Caco-2 (cell line): ENCODE results near the gene NELL2. TPM values are rescaled to one million over a fixed set of nuclear protein-coding genes. Genes with fewer than 3 reads are reported as not detected.

Experiments used
- BruUV-seq: library from RNA; stranded (reverse); fragments of 400-500 nt; replicated peaks from 2 replicates; lab custom pipeline; 2021; lab: Mats Ljungman, UMichigan
- CTCF ChIA-PET: fragments of 300-600 bp; sonication (Branson Sonifier 250); formaldehyde crosslinking; loops from one replicate; lab custom pipeline; 2022; ENCODE audit warnings: antibody characterized with exemption; lab: Charles Lee
- POLR2A ChIA-PET: fragments of 300-600 bp; sonication (Branson Sonifier 250); formaldehyde crosslinking; loops from one replicate; lab custom pipeline; 2022; ENCODE audit warnings: antibody characterized with exemption; lab: Charles Lee
- DNase-seq, 2 experiments: peaks; one replicate each; pipeline versions ENCODE4 v3.0.0 to v3.0.0-alpha.2; 2020 to 2022
- H3K27me3 ChIP-seq: replicated peaks from 2 replicates; pipeline ENCODE4 v1.6.0; 2011; ENCODE audit warnings: low read length; ENCODE audit not compliant: control insufficient read depth, insufficient read depth
- H3K36me3 ChIP-seq: 2 replicates; pipeline ENCODE4 v1.5.1; 2011; ENCODE audit warnings: low read length; ENCODE audit not compliant: control insufficient read depth, insufficient read depth
- H3K4me1 ChIP-seq: fragments of 250-450 bp; sonication (Bioruptor Pico); 2 replicates; pipeline ENCODE4 v1.5.1; 2020; ENCODE audit warnings: mild to moderate bottlenecking
- H3K4me3 ChIP-seq: 2 replicates; pipeline ENCODE4 v1.5.1; 2011; ENCODE audit warnings: low read depth, mild to moderate bottlenecking, control low read depth, low read length
- H3K9me3 ChIP-seq: fragments of 250-450 bp; sonication (Bioruptor Pico); 2 replicates; pipeline ENCODE4 v1.5.1; 2020; ENCODE audit warnings: mild to moderate bottlenecking, moderate library complexity
- H3K27ac Mint-ChIP-seq: one replicate; pipeline ENCODE4 v1.8.0; 2022; ENCODE audit warnings: mixed read lengths; ENCODE audit not compliant: unreplicated experiment
- H3K27me3 Mint-ChIP-seq: one replicate; pipeline ENCODE4 v1.8.0; 2022; ENCODE audit warnings: mixed read lengths; ENCODE audit not compliant: insufficient read depth, unreplicated experiment
- H3K36me3 Mint-ChIP-seq: one replicate; pipeline ENCODE4 v1.8.0; 2022; ENCODE audit warnings: mild to moderate bottlenecking, mixed read lengths; ENCODE audit not compliant: insufficient read depth, unreplicated experiment
- H3K4me1 Mint-ChIP-seq: one replicate; pipeline ENCODE4 v1.8.0; 2022; ENCODE audit warnings: low read depth, mixed read lengths; ENCODE audit not compliant: unreplicated experiment
- H3K4me3 Mint-ChIP-seq: one replicate; pipeline ENCODE4 v1.8.0; 2022; ENCODE audit warnings: mild to moderate bottlenecking, moderate library complexity, mixed read lengths; ENCODE audit not compliant: unreplicated experiment
- H3K9me3 Mint-ChIP-seq: one replicate; pipeline ENCODE4 v1.8.0; 2022; ENCODE audit warnings: mixed read lengths; ENCODE audit not compliant: unreplicated experiment
- intact Hi-C: fragments of 100-400 bp; cut with micrococcal nuclease; formaldehyde crosslinking; loops from one replicate; pipeline ENCODE4 v1.10.0; 2022; ENCODE audit not compliant: unreplicated experiment
- total RNA-seq: library from RNA; stranded (reverse); gene quantifications from 2 replicates; pipeline ENCODE4 v1.2.3, GENCODE V29; 2022
- TF ChIP-seq, protein P1 (sequence below), 2 experiments: fragments of 200-600 bp in 1 of 2; IDR thresholded peaks; 1 replicate in 1 of 2; 2 replicates in 1 of 2; pipeline versions ENCODE4 v1.5.1 to v1.8.0; 2011 to 2022; ENCODE audit warnings: antibody characterized with exemption in 1 of 2, control low read depth in 1 of 2, inconsistent platforms in 1 of 2, low read depth in 1 of 2, low read length in 1 of 2, mild to moderate bottlenecking in 1 of 2, moderate library complexity in 1 of 2; ENCODE audit not compliant: insufficient read depth in 1 of 2, severe bottlenecking in 1 of 2, unreplicated experiment in 1 of 2

The NELL2 gene
- total RNA-seq, 1 experiment from 2014 or later, result 0.70 TPM

DNA sequence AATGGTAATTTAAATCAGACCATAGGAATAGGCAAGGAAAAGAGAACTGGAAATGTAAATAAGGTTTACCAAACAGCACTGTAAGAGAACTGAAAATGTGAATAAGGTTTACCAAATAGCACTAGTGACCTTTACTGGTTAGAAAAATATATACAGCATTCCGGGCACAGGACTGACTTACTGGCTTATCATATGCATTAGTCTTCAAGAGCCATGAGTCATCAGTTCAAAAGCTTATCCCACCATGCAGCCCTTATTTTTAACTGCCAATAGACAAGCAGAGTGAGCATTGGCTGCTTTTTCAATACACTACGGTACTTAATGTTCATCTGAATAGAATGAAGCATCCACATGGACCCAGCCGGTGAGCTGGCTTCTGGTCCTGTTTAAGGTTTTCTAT is 13.0 kb upstream of the NELL2 start:
- Mint-ChIP-seq H3K4me1 (no peaks in the 10 kb centered on the region), H3K4me3 (no peak overlapping the region), H3K36me3 (no peaks in the 10 kb centered on the region), H3K9me3 (no peaks in the 10 kb centered on the region), H3K27me3 (peaks cover 5% of the 10 kb centered on the region), H3K27ac (no peak overlapping the region)
- POLR2A ChIA-PET, result no interaction called here
- no peaks in the 10 kb centered on the region for H3K36me3 ChIP-seq
- BruUV-seq, result no TSS peak
- CTCF ChIA-PET, result no interaction called here
- H3K4me3 ChIP-seq, result no peak overlapping the region
- no peak for DNase-seq
- no peaks in the 10 kb centered on the region for H3K4me1 ChIP-seq
- H3K27me3 ChIP-seq, result no peaks in the 10 kb centered on the region
- intact Hi-C loops, result no loop called here
- no peaks in the 10 kb centered on the region for H3K9me3 ChIP-seq
- TF ChIP-seq, protein P1, sequence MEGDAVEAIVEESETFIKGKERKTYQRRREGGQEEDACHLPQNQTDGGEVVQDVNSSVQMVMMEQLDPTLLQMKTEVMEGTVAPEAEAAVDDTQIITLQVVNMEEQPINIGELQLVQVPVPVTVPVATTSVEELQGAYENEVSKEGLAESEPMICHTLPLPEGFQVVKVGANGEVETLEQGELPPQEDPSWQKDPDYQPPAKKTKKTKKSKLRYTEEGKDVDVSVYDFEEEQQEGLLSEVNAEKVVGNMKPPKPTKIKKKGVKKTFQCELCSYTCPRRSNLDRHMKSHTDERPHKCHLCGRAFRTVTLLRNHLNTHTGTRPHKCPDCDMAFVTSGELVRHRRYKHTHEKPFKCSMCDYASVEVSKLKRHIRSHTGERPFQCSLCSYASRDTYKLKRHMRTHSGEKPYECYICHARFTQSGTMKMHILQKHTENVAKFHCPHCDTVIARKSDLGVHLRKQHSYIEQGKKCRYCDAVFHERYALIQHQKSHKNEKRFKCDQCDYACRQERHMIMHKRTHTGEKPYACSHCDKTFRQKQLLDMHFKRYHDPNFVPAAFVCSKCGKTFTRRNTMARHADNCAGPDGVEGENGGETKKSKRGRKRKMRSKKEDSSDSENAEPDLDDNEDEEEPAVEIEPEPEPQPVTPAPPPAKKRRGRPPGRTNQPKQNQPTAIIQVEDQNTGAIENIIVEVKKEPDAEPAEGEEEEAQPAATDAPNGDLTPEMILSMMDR (IDR thresholded peaks at IDR 0.05; ENCODE audit: insufficient read depth in 1 of 2, low read depth in 1 of 2, low read length in 1 of 2, severe bottlenecking in 1 of 2, unreplicated experiment in 1 of 2), result no peak

DNA sequence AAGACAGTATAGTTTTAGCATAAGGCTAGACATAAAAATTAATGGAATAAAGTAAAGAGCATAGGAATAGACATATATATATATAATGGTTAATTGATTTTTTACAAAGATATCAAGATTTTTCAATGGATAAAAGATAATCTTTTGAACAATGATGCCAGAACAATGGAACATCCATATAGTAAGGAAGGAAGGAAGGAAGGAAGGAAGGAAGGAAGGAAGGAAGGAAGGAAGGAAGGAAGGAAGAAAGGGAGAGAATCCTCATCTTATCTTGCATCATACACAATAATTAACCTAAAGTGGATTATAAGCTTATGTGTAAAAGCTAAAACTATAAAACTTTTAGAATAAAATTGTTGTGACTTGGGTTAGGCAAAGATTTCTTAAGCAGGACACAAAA is 9.8 kb upstream of the NELL2 start:
- intact Hi-C loops, result no loop called here
- no peaks in the 10 kb centered on the region for H3K36me3 ChIP-seq
- H3K4me1 ChIP-seq, result no peaks in the 10 kb centered on the region
- no peak overlapping the region for H3K27ac Mint-ChIP-seq
- no peak overlapping the region for H3K4me3 ChIP-seq
- no peak for DNase-seq
- ChIA-PET POLR2A (no interaction called here), CTCF (no interaction called here)
- H3K9me3 ChIP-seq, result peaks cover 10% of the 10 kb centered on the region
- BruUV-seq, result no TSS peak
- no peaks in the 10 kb centered on the region for H3K27me3 ChIP-seq
- peaks cover 5% of the 10 kb centered on the region for H3K27me3 Mint-ChIP-seq
- TF ChIP-seq, protein P1 (IDR thresholded peaks at IDR 0.05; ENCODE audit: insufficient read depth in 1 of 2, low read depth in 1 of 2, low read length in 1 of 2, severe bottlenecking in 1 of 2, unreplicated experiment in 1 of 2), result no peak
- no peaks in the 10 kb centered on the region for H3K36me3 Mint-ChIP-seq
- H3K9me3 Mint-ChIP-seq, result peaks cover 10% of the 10 kb centered on the region
- no peak overlapping the region for H3K4me3 Mint-ChIP-seq
- H3K4me1 Mint-ChIP-seq, result no peaks in the 10 kb centered on the region

DNA sequence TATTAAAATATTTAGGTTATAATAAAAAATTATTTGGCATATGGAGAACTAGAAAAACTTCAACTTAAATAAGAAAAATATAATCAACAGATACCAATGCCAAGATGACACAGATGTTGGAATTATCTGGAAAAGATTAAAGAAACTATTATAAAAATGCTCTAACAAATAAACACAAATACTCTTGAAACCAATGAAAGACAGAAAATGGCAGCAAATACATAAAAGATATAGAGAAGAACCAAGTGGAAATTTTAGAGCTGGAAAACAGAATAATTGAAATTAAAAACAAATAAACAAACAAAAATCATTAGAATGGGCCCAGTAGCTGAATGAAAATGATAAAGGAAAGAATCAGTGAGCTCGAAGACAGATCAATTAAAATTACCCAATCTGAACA is 5.1 kb upstream of the NELL2 start:
- TF ChIP-seq, protein P1 (IDR thresholded peaks at IDR 0.05; ENCODE audit: insufficient read depth in 1 of 2, low read depth in 1 of 2, low read length in 1 of 2, severe bottlenecking in 1 of 2, unreplicated experiment in 1 of 2), result no peak
- no peaks in the 10 kb centered on the region for H3K36me3 ChIP-seq
- DNase-seq, result no peak
- no peaks in the 10 kb centered on the region; the same call in 1 of the 2 replicates for H3K4me1 ChIP-seq
- peaks cover 4% of the 10 kb centered on the region for H3K36me3 Mint-ChIP-seq
- ChIA-PET CTCF (no interaction called here), POLR2A (no interaction called here)
- intact Hi-C loops, result no loop called here
- no peaks in the 10 kb centered on the region for H3K27me3 ChIP-seq
- H3K4me3 Mint-ChIP-seq, result no peak overlapping the region
- peaks cover 11% of the 10 kb centered on the region for H3K27me3 Mint-ChIP-seq
- no peak overlapping the region for H3K27ac Mint-ChIP-seq
- peaks cover 14% of the 10 kb centered on the region for H3K9me3 ChIP-seq
- no peak overlapping the region for H3K4me3 ChIP-seq
- peaks cover 6% of the 10 kb centered on the region for H3K4me1 Mint-ChIP-seq
- BruUV-seq, result no TSS peak
- peaks cover 21% of the 10 kb centered on the region for H3K9me3 Mint-ChIP-seq
